H1 (cell line): Measurements from ENCODE around the gene OSBPL2.

Experiments used
- CHD2 ChIP-seq: IDR thresholded peaks from 2 replicates; pipeline ENCODE4 v1.6.1; 2012; ENCODE audit warnings: low read length, improper control_type of control experiment
- CTCF ChIP-seq, 3 experiments: IDR thresholded peaks; 1 replicate in 2 of 3; 2 replicates in 1 of 3; pipeline versions ENCODE4 v1.5.1 to v1.6.1; 2011; ENCODE audit warnings: low read length in 3 of 3, mild to moderate bottlenecking in 3 of 3, inconsistent platforms in 2 of 3, low read depth in 1 of 3, moderate library complexity in 1 of 3; ENCODE audit not compliant: insufficient read depth in 1 of 3; ENCODE audit errors: control extremely low read depth in 1 of 3
- EZH2 ChIP-seq: fragments of 200-600 bp; sonication (generic); IDR thresholded peaks from 2 replicates; pipeline ENCODE4 v1.7.1; 2012; ENCODE audit warnings: low read depth, mild to moderate bottlenecking, moderate library complexity, low read length, inconsistent platforms; ENCODE audit not compliant: severe bottlenecking
- FOSL1 ChIP-seq: IDR thresholded peaks from 2 replicates; pipeline ENCODE4 v1.6.1; 2011; ENCODE audit warnings: mild to moderate bottlenecking, low read depth, low read length, moderate library complexity; ENCODE audit not compliant: insufficient read depth
- POLR2A ChIP-seq, 2 experiments: IDR thresholded peaks; 1 replicate in 1 of 2; 2 replicates in 1 of 2; pipeline ENCODE4 v1.6.1; 2011; ENCODE audit warnings: low read depth in 2 of 2, low read length in 2 of 2, mild to moderate bottlenecking in 2 of 2; ENCODE audit errors: control extremely low read depth in 1 of 2
- POLR2AphosphoS5 ChIP-seq: IDR thresholded peaks from 2 replicates; pipeline ENCODE4 v1.6.1; 2011; ENCODE audit warnings: low read depth, low read length
- RAD21 ChIP-seq, 2 experiments: IDR thresholded peaks in 1 of 2; conservative IDR thresholded peaks in 1 of 2; 2 replicates each; pipeline ENCODE4 v1.6.1; 2011; ENCODE audit warnings: low read depth in 2 of 2, low read length in 2 of 2, improper control_type of control experiment in 1 of 2, inconsistent platforms in 1 of 2, mild to moderate bottlenecking in 1 of 2, moderate library complexity in 1 of 2
- RNF2 ChIP-seq: fragments of 200-900, 300-1000 bp; sonication (generic); IDR thresholded peaks from 2 replicates; pipeline ENCODE4 v1.7.1; 2016; ENCODE audit warnings: borderline replicate concordance, low read depth, mild to moderate bottlenecking, antibody characterized with exemption, low read length; ENCODE audit not compliant: poor library complexity, severe bottlenecking; ENCODE audit errors: missing control alignments
- SRF ChIP-seq: IDR thresholded peaks from 2 replicates; pipeline ENCODE4 v1.6.1; 2011; ENCODE audit warnings: mild to moderate bottlenecking, low read depth, low read length, moderate library complexity
- TAF1 ChIP-seq: IDR thresholded peaks from 2 replicates; pipeline ENCODE4 v1.6.1; 2011; ENCODE audit warnings: mild to moderate bottlenecking, low read depth, low read length
- TBP ChIP-seq: IDR thresholded peaks from 2 replicates; pipeline ENCODE4 v1.6.1; 2011; ENCODE audit warnings: low read depth, low read length, improper control_type of control experiment
- YY1 ChIP-seq: IDR thresholded peaks from 2 replicates; pipeline ENCODE4 v1.6.1; 2011; ENCODE audit warnings: low read depth, mild to moderate bottlenecking, low read length
- ZNF274 ChIP-seq: IDR thresholded peaks from 2 replicates; pipeline ENCODE4 v1.7.0; 2012; ENCODE audit warnings: low read length, borderline replicate concordance; ENCODE audit errors: extremely low read depth

GRCh38 chr20:62222972-62223371 lies 15.3 kb upstream of the OSBPL2 start:
- TF ChIP-seq CTCF (IDR thresholded peaks at IDR 0.05; ENCODE audit: control extremely low read depth in 1 of 3, insufficient read depth in 1 of 3, low read depth in 1 of 3, low read length in 3 of 3) = no peak
- no peak for TF ChIP-seq TAF1
- no peak for TF ChIP-seq EZH2
- no peak for TF ChIP-seq CHD2
- TF ChIP-seq RNF2 = no peak
- no peak for TF ChIP-seq POLR2A (IDR thresholded peaks at IDR 0.05; ENCODE audit: control extremely low read depth in 1 of 2, low read depth in 2 of 2, low read length in 2 of 2)
- no peak for TF ChIP-seq POLR2AphosphoS5
- no peak for TF ChIP-seq SRF
- no peak for TF ChIP-seq ZNF274
- TF ChIP-seq YY1 = no peak
- TF ChIP-seq FOSL1 = no peak
- no peak for TF ChIP-seq TBP
- no peak for TF ChIP-seq RAD21 (IDR thresholded peaks at IDR 0.05 in 1 of 2, conservative IDR thresholded peaks at IDR 0.05 in 1 of 2; ENCODE audit: low read depth in 2 of 2, low read length in 2 of 2)
